ENCODE results near the gene OR5K4.
"Not testable (repeated sequence)": the region's sequence is repeated elsewhere in the genome, so short reads cannot be mapped to it uniquely, and the experiment has no call there.

Gene OR5K4

DNA sequence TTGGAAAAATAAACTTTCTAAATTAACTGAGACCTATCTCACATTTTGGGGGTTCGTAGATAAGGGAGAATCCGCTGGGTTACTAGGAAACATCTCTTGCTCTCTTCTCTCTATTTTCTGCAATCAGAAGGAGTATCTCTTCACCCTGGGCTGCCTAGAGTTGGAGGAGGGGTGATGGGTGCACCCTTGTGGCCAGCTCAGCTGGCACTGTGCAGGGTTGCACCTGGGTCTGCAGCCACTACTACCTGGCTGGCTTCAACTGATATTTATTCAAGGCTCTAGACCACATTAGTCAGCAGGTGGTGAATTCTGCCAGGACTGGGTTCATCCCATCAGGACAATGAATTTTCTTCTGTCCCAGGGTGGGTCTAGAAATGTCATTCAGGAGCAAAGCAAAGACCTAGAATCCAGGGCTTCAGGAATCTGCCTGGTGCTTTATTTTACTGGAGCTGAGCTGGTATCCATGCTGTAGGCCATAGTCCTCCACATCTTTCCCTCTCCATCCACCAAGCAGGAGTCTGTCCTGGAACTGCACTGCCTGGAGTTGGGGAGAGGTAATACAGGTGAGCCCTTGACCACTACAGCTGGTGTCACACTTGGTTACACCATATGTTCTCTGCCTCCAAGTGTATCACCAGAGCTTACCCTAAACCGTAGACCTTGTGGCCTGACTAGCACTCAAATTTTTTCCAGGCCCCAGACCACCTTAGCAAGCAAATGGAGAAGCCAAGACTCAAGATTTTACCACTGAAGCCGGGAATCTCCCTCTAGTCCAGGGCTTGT, 14.0 kb downstream of the OR5K4 start:
- H3K4me3 ChIP-seq, result no peak overlapping the region
- no peak overlapping the region for H3K27ac ChIP-seq

DNA sequence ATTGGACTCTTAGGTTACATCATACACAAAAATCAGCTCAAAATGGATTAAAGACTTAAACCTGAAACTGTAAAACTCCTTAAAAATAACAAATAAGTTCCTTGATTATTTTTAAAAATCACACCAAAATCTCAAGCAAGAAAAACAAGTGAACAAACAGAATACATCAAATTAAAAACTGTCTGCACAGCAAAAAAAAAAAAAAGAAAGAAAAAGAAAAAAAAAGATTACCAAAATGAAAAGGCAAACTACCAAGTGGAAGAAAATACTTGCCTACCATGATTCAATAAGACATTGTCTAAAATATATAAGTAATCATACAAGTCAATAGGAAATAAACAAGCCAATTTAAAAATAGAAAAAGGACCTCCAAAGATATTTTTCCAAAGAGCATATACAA, 17.5 kb downstream of the OR5K4 start:
- H3K4me3 ChIP-seq, result no peak overlapping the region

DNA sequence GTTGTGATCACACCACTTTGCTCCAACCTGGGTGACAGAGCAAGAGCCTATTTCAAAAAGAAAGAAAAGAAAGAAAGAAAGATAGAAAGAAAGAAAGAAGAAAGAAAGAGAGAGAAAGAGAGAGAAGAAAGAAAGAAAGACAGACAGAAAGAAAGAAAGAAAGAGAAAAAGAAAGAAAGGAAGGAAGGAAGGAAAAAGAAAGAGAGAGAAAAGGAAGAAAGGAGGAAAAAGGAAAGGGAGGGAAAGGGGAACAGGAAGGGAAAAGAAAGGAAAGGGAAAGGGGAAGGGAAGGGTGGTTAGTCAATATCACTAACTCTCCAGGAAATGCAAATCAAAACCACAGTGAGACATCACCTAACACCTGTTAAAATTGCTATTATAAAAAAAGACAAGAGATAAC, 18.2 kb downstream of the OR5K4 start:
- Histone ChIP-seq H3K4me3 (no peak overlapping the region), H3K27ac (no peak overlapping the region)

More for the DNA sequence above, 17.5 kb downstream of the OR5K4 start:
- H3K27ac ChIP-seq, result no peak overlapping the region

DNA sequence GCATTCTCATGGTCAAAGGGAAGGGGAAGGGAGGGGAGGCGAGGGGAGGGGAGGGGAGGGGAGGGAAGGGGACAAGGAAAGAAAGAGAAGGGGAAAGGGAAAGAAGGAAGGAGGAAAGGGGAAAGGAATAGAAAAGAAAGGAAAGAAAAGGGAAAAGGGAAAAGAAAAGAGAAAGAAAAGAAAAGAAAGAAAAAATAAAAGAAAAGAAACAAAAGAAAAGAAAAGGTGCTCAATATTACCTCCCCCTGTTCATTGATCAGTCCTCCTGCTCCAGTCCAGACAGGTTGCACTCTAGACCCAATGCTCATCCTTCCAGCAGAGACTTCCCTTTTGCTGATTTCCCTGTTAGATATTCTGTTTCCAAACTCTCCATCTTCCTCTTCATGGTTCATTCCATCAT, 18.8 kb downstream of the OR5K4 start:
- no peak overlapping the region for H3K27ac ChIP-seq
- H3K4me3 ChIP-seq, result no peak overlapping the region

DNA sequence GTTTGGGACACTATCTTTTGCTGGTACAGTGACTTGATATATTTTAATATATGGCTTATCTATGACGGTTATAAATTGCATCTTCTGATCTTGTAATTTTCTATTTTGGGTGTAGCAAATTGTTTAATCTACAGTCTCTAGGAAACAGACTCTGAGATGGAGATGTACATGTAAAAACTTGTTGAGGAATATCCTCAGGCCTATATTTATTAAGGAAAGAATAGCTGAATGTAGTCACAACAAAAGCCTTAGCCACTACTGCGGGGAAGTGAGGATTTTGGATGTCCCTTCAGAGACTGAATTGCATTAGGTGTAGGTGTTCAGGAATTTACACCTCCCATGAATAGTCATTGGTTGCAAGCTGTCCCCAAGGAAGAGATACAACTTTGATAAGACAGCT, 23.0 kb downstream of the OR5K4 start:
- Histone ChIP-seq H3K27ac (no peak overlapping the region), H3K4me3 (no peak overlapping the region)

DNA sequence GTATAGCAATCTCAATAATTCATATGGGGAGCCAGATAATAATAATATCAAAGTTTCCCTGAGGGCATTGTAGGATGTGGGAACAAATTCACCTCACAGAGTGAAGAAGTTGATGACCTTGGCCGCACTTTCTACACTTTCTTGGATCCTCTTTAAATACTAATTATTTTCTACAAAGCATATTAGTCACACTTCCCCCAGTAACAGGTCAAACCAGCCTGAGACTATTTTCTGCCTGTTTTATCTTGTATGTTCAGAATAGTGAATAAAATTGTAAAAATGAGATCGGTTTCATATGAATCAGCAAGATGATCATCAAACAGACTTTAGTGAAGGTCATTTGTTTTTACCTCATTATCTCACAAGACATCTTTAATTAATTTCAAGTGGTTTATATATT, 34.5 kb downstream of the OR5K4 start:
- no peak overlapping the region for H3K4me3 ChIP-seq
- no peak overlapping the region for H3K27ac ChIP-seq

DNA sequence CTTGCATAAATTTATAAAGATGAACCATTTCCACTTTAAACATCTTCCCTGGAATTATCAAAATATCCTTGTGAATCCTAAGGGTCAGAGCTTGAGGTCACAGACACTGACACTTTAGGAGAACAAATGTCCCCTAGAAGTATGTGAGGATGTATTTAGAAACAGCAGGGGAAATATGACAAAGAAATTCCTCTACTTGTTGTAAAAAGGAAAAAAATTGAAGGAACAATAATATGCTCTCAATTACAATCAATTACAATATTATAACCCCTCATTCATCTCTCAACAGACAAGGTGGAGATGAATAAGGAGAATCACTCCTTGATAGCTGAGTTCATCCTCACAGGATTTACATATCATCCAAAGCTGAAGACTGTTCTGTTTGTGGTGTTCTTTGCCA, 36.7 kb downstream of the OR5K4 start, which contains the start of gene OR5K3:
Gene OR5K3, plus strand, starts transcription at position 301 of the 400 bp plus-strand sequence. Its CDS starts 0 bp downstream, at position 301.
- no peak within 1 kb of the TSS for H3K27ac ChIP-seq
- H3K4me3 ChIP-seq, result no peak within 1 kb of the TSS

DNA sequence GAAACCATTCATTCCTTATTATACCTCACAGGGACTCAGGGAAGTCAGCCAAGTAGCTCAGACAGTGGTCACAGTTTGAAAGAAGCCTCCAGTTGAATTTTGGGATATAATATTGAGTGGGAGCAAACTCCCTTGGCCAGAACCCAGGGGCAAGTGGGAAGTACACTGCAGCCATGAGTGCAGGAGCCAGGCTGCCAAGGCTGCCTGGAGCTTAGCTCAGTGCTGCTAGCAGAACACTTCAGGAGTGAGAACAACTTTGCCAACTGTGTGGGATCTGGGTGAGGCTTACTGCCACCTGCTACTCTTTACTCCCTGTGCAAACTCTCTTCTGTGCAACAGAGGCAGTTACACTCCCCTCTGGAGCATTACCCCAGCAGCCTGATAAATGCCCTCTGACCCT, 41.4 kb downstream of the OR5K4 start:
- Histone ChIP-seq H3K4me3 (no peak overlapping the region), H3K27ac (no peak overlapping the region)

DNA sequence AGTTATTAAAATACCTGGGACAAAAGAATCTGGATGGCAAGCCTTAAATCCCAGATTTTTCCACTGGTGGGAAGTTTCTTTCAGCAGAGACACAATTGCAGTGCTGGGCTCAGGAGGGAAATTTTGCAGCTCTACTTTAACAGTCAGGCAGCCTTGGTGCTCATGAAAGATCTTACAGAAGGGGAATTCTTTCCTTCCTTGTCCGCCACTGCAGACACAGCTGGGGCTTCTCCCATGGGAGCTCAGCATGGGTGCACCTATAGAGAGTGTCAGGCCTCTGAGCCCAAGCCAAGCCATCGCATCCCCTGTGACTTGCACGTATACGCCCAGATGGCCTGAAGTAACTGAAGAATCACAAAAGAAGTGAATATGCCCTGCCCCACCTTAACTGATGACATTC, 42.8 kb downstream of the OR5K4 start:
- H3K27ac ChIP-seq, H3K4me3 ChIP-seq: not testable (repeated sequence)

DNA sequence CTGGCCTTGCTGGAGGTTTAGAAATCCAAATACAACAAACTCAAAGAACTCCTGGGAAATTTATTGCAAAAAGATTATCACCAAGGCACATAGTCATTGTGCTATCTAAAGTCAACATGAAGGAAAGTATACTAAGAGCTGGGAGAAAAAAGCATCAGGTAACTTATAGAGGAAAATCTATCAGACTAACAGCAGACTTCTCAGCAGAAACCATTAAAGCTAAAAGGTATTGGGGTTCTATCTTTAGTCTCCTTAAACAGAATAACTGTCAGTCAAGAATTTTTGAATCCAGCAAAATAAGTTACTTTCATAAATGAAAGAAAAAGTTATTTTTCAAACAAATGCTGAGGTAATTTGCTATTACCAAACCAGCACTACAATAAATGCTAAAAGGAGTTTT, 44.9 kb downstream of the OR5K4 start:
- Histone ChIP-seq H3K27ac (no peak overlapping the region), H3K4me3 (no peak overlapping the region)

DNA sequence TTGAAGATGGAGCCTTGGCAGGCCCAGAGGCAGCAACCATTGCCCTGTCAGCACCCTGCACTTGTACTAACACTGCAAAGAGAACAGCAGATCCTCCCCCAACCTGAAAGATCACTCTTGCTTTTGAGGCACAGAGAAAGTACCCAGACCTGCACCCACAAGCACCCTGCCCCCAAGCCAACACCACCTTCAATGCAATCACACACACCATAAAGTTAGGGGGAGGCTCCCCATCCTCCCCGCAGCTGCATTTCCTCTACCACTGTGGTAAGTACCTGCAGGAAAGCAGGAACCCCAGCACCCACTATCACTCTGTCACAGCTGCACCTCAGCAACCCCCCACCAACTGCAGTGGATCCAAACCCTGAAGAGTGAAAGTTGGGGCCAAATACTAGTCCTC, 48.9 kb downstream of the OR5K4 start:
- no peak overlapping the region for H3K27ac ChIP-seq
- no peak overlapping the region for H3K4me3 ChIP-seq

DNA sequence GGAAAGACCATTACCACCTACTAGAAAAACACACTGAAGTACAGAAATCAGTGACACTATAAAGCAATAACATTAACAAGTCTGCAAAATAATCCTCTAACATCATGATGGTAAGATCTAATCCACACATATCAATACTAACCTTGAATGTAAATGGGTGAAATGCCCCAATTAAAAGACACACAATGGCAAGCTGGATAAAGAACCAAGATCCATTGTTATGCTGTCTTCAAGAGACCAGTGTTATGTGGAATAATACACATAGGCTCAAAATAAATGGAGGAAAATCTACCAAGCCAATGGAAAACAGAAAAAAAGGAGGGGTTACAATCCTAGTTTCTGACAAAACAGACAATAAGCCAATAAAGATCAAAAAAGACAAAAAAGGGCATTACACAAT, 50.4 kb downstream of the OR5K4 start:
- no peak overlapping the region for H3K4me3 ChIP-seq
- H3K27ac ChIP-seq, result no peak overlapping the region
